Ishikawa (cell line): ENCODE results near the gene ATRN.

Source experiments
- CEBPB ChIP-seq: IDR thresholded peaks from 2 replicates; pipeline ENCODE4 v1.6.1; 2012
- CREB1 ChIP-seq: IDR thresholded peaks from 2 replicates; pipeline ENCODE4 v1.6.1; 2012; ENCODE audit warnings: low read depth
- EGR1 ChIP-seq: IDR thresholded peaks from 2 replicates; pipeline ENCODE4 v1.6.1; 2012
- EP300 ChIP-seq: IDR thresholded peaks from 2 replicates; pipeline ENCODE4 v1.6.1; 2012; ENCODE audit warnings: borderline replicate concordance
- FOXM1 ChIP-seq: IDR thresholded peaks from 2 replicates; pipeline ENCODE4 v1.6.1; 2012; ENCODE audit warnings: low read depth, borderline replicate concordance
- MAX ChIP-seq: IDR thresholded peaks from 2 replicates; pipeline ENCODE4 v1.6.1; 2012
- NFIC ChIP-seq: IDR thresholded peaks from 2 replicates; pipeline ENCODE4 v1.6.1; 2012
- RAD21 ChIP-seq: IDR thresholded peaks from 2 replicates; pipeline ENCODE4 v1.6.1; 2012; ENCODE audit warnings: low read depth
- REST ChIP-seq: IDR thresholded peaks from 2 replicates; pipeline ENCODE4 v1.6.1; 2012; ENCODE audit warnings: low read depth, mild to moderate bottlenecking
- TAF1 ChIP-seq: IDR thresholded peaks from 2 replicates; pipeline ENCODE4 v1.6.1; 2012; ENCODE audit warnings: low read depth, mild to moderate bottlenecking
- TCF12 ChIP-seq: IDR thresholded peaks from 2 replicates; pipeline ENCODE4 v1.6.1; 2012; ENCODE audit warnings: low read depth
- TEAD4 ChIP-seq: IDR thresholded peaks from 2 replicates; pipeline ENCODE4 v1.6.1; 2012
- USF1 ChIP-seq: IDR thresholded peaks from 2 replicates; pipeline ENCODE4 v1.6.1; 2012
- YY1 ChIP-seq: IDR thresholded peaks from 2 replicates; pipeline ENCODE4 v1.6.1; 2012; ENCODE audit warnings: low read depth
- ZBTB7A ChIP-seq: IDR thresholded peaks from 2 replicates; pipeline ENCODE4 v1.6.1; 2012; ENCODE audit warnings: low read depth

Gene ATRN

GRCh38 chr20:3514012-3514642 is 43.3 kb downstream of the ATRN start:
- no peak for TF ChIP-seq YY1
- no peak for TF ChIP-seq REST
- no peak for TF ChIP-seq EP300
- no peak for TF ChIP-seq CREB1
- TF ChIP-seq ZBTB7A: no peak
- no peak for TF ChIP-seq RAD21

- TF ChIP-seq TEAD4 (no peak), NFIC (no peak), TCF12 (no peak), ZBTB7A (no peak), RAD21 (no peak), EGR1 (no peak), REST (no peak), YY1 (no peak), USF1 (no peak), CREB1 (no peak), EP300 (no peak), MAX (no peak), FOXM1 (no peak), CEBPB (no peak), TAF1 (no peak)
Observed at GRCh38 chr20:3515379-3516170, 44.8 kb downstream of the ATRN start.

GRCh38 chr20:3521852-3522740 is 51.3 kb downstream of the ATRN start:
- TF ChIP-seq REST: no peak

- no peak for TF ChIP-seq USF1
- no peak for TF ChIP-seq CEBPB
- no peak for TF ChIP-seq RAD21
- TF ChIP-seq TCF12: no peak
- TF ChIP-seq TEAD4: no peak
- no peak for TF ChIP-seq ZBTB7A
- no peak for TF ChIP-seq YY1
- TF ChIP-seq CREB1: no peak
- no peak for TF ChIP-seq EGR1
- no peak for TF ChIP-seq EP300
- TF ChIP-seq REST: no peak
- TF ChIP-seq NFIC: no peak
- TF ChIP-seq MAX: no peak
- TF ChIP-seq FOXM1: no peak
Observed at GRCh38 chr20:3532089-3532615, 61.3 kb downstream of the ATRN start.
